Neural progenitor cell (in vitro differentiated cells): ENCODE measurements around the gene ATP1A1. TPM values are rescaled to one million over a fixed set of nuclear protein-coding genes. Genes with fewer than 3 reads are reported as not detected.

Experiments used
- DNase-seq: peaks from one replicate; pipeline ENCODE4 v3.0.0-alpha.2; 2016; ENCODE audit warnings: low spot score
- H2AFZ ChIP-seq: fragments of 200-600 bp; sonication (generic); replicated peaks from 2 replicates; pipeline ENCODE4 v1.6.1; 2016; ENCODE audit warnings: antibody characterized with exemption
- H3F3A ChIP-seq: fragments of 200-600 bp; sonication (generic); 2 replicates; pipeline ENCODE4 v1.6.1; 2016; ENCODE audit warnings: antibody characterized with exemption, low read depth
- H3K27ac ChIP-seq: fragments of 200-600 bp; sonication (generic); 2 replicates; pipeline ENCODE4 v1.5.1; 2016; ENCODE audit warnings: mild to moderate bottlenecking
- H3K27me3 ChIP-seq: fragments of 200-600 bp; sonication (generic); 2 replicates; pipeline ENCODE4 v1.6.1; 2016; ENCODE audit warnings: mild to moderate bottlenecking, moderate library complexity
- H3K36me3 ChIP-seq: fragments of 200-600 bp; sonication (generic); 2 replicates; pipeline ENCODE4 v1.5.1; 2016
- H3K4me1 ChIP-seq: fragments of 200-600 bp; sonication (generic); 2 replicates; pipeline ENCODE4 v1.6.1; 2016; ENCODE audit warnings: mixed run types
- H3K4me2 ChIP-seq: fragments of 200-600 bp; sonication (generic); 2 replicates; pipeline ENCODE4 v1.6.1; 2016
- H3K4me3 ChIP-seq: fragments of 200-600 bp; sonication (generic); 2 replicates; pipeline ENCODE4 v1.5.1; 2016
- H3K79me2 ChIP-seq: fragments of 200-600 bp; sonication (generic); 2 replicates; pipeline ENCODE4 v1.6.1; 2016; ENCODE audit warnings: low read depth
- H3K9ac ChIP-seq: fragments of 200-600 bp; sonication (generic); 2 replicates; pipeline ENCODE4 v1.6.1; 2016
- H3K9me3 ChIP-seq: fragments of 200-600 bp; sonication (generic); 2 replicates; pipeline ENCODE4 v1.5.1; 2016; ENCODE audit warnings: low read depth
- H4K20me1 ChIP-seq: fragments of 200-600 bp; sonication (generic); 2 replicates; pipeline ENCODE4 v1.6.1; 2016; ENCODE audit warnings: low read depth
- H3K27ac Mint-ChIP-seq: 3 replicates; pipeline ENCODE4 v1.8.0; 2021; ENCODE audit warnings: mixed read lengths
- H3K27me3 Mint-ChIP-seq: 2 replicates; pipeline ENCODE4 v1.8.0; 2022; ENCODE audit warnings: low read depth, mild to moderate bottlenecking, inconsistent platforms, moderate library complexity, mixed read lengths; ENCODE audit not compliant: insufficient read depth
- H3K36me3 Mint-ChIP-seq: 3 replicates; pipeline ENCODE4 v1.8.0; 2021; ENCODE audit warnings: mixed read lengths
- H3K4me1 Mint-ChIP-seq: 3 replicates; pipeline ENCODE4 v1.8.0; 2021; ENCODE audit warnings: mixed read lengths
- H3K4me3 Mint-ChIP-seq: 3 replicates; pipeline ENCODE4 v1.8.0; 2021; ENCODE audit warnings: mild to moderate bottlenecking, moderate library complexity, mixed read lengths
- H3K9me3 Mint-ChIP-seq: 3 replicates; pipeline ENCODE4 v1.8.0; 2020; ENCODE audit warnings: mixed read lengths
- EZH2 ChIP-seq: fragments of 200-600 bp; sonication (generic); IDR thresholded peaks from 2 replicates; pipeline ENCODE4 v1.6.1; 2017; ENCODE audit warnings: antibody characterized with exemption, mild to moderate bottlenecking, moderate library complexity
- EZH2phosphoT487 ChIP-seq: fragments of 200-600 bp; sonication (generic); IDR thresholded peaks from 2 replicates; pipeline ENCODE4 v1.6.1; 2017; ENCODE audit warnings: antibody characterized with exemption
- total RNA-seq: library from RNA; depleted of rRNA; stranded (reverse); fragments of >200 nt; gene quantifications from 2 replicates; pipeline ENCODE4 v1.2.3, GENCODE V29; 2015; ENCODE audit warnings: low replicate concordance
- TF ChIP-seq, protein P1 (sequence below): fragments of 200-600 bp; sonication (generic); IDR thresholded peaks from 2 replicates; pipeline ENCODE4 v1.5.1; 2017; ENCODE audit warnings: antibody characterized with exemption, mild to moderate bottlenecking

The ATP1A1 gene
- total RNA-seq, 1 donor from 2014 or later: 61.5 TPM

DNA sequence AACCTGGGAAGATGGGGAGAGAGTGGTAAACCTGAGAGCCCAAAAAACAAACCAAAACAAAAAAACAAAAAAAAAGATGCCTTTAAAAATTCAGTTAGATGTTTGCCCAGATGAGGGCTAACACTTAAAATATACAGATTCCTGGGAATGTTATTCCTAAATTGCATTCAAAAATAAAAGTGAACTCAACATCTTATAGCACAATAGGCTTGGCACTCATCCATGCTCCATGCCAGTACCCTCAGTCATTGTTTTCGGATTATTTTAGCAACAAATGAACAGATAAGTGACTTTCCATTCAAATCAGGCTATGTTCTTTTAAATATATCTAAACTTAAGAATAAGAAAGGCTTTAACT is 3.7 kb downstream of the ATP1A1 start:
- Histone ChIP-seq H3K9me3 (no peaks in the 10 kb centered on the region), H3K4me1 (peaks cover 61% of the 10 kb centered on the region), H3K36me3 (no peaks in the 10 kb centered on the region), H2AFZ (no peak overlapping the region), H3K27me3 (peaks cover 9% of the 10 kb centered on the region), H3K9ac (no peak overlapping the region), H3F3A (peaks cover 19% of the 10 kb centered on the region), H3K27ac (no peak overlapping the region), H3K79me2 (peaks cover 80% of the 10 kb centered on the region), H3K4me2 (peak overlapping the region; percentile 96), H3K4me3 (peak overlapping the region; percentile 81), H4K20me1 (peaks cover 78% of the 10 kb centered on the region)
- TF ChIP-seq EZH2 (no peak), EZH2phosphoT487 (no peak)
- TF ChIP-seq, protein P1, sequence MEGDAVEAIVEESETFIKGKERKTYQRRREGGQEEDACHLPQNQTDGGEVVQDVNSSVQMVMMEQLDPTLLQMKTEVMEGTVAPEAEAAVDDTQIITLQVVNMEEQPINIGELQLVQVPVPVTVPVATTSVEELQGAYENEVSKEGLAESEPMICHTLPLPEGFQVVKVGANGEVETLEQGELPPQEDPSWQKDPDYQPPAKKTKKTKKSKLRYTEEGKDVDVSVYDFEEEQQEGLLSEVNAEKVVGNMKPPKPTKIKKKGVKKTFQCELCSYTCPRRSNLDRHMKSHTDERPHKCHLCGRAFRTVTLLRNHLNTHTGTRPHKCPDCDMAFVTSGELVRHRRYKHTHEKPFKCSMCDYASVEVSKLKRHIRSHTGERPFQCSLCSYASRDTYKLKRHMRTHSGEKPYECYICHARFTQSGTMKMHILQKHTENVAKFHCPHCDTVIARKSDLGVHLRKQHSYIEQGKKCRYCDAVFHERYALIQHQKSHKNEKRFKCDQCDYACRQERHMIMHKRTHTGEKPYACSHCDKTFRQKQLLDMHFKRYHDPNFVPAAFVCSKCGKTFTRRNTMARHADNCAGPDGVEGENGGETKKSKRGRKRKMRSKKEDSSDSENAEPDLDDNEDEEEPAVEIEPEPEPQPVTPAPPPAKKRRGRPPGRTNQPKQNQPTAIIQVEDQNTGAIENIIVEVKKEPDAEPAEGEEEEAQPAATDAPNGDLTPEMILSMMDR: no peak
- no peaks in the 10 kb centered on the region for H3K36me3 Mint-ChIP-seq
- no peak overlapping the region for H3K27ac Mint-ChIP-seq
- no peak for DNase-seq
- H3K9me3 Mint-ChIP-seq: no peaks in the 10 kb centered on the region
- H3K4me3 Mint-ChIP-seq: no peak overlapping the region
- H3K4me1 Mint-ChIP-seq: peaks cover 67% of the 10 kb centered on the region
- peaks cover 3% of the 10 kb centered on the region for H3K27me3 Mint-ChIP-seq

DNA sequence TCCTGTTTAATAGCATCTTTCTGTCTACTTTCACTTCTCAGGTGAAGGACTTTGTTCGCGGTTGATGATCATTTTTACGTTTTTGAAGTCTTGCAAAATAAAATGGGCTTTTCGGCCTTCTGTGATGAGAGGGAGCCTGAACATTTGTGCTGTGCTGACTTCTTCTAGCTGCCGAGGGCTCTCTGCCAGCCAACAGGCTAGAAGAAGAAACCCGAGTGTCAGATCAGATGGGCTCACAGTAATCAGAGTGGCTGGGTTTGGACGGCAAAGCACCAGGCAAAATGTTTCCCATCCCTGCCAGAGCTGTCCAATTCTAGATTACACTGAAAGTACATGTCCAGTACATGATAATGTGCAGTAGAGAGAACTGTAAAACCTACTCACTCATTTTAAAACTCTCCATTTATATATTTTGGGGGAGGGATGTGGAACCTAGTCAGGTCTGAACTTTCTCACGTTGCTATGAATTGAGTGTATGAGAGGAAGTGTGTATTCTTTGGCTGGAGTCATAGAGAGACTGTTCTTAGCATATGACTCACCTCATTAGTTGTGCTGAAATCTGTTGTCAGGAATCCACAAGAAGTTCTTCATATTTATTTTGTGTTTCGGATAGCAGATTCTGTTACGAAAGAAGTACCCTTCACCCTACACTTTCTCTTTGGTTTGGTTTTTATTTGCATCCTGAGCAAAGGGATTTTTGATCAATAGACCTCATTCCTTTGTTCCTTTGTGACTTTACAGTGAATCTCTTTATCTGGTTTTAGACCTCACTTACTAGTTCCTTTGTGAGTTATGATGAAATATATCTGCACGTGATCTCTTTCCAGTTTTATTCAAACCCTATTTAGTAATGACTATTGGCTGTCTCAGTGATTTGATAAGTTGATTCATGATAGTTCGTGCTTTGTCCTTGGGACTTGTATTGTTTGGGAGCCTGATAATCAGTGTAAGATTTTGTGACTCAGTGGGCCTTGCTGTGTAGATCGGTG is 4.8 kb downstream of the ATP1A1 start:
- no peak for DNase-seq
- no peaks in the 10 kb centered on the region for H3K36me3 Mint-ChIP-seq
- no peak overlapping the region for H3K9ac ChIP-seq
- no peak overlapping the region for H2AFZ ChIP-seq
- no peak overlapping the region for H3K4me3 ChIP-seq
- H3K27ac Mint-ChIP-seq: no peak overlapping the region
- peaks cover 74% of the 10 kb centered on the region for H3K4me1 Mint-ChIP-seq
- H3K4me1 ChIP-seq: peaks cover 70% of the 10 kb centered on the region
- H3K9me3 Mint-ChIP-seq: no peaks in the 10 kb centered on the region
- no peaks in the 10 kb centered on the region for H3K9me3 ChIP-seq
- no peak overlapping the region for H3K27ac ChIP-seq
- TF ChIP-seq EZH2 (no peak), EZH2phosphoT487 (no peak)
- TF ChIP-seq, protein P1: no peak
- peaks cover 3% of the 10 kb centered on the region for H3K27me3 Mint-ChIP-seq
- peak overlapping the region; percentile 8 for H3K4me2 ChIP-seq
- no peaks in the 10 kb centered on the region for H3K36me3 ChIP-seq
- peaks cover 8% of the 10 kb centered on the region for H3F3A ChIP-seq
- H4K20me1 ChIP-seq: peaks cover 90% of the 10 kb centered on the region
- H3K27me3 ChIP-seq: no peaks in the 10 kb centered on the region
- peaks cover 91% of the 10 kb centered on the region for H3K79me2 ChIP-seq
- H3K4me3 Mint-ChIP-seq: no peak overlapping the region

DNA sequence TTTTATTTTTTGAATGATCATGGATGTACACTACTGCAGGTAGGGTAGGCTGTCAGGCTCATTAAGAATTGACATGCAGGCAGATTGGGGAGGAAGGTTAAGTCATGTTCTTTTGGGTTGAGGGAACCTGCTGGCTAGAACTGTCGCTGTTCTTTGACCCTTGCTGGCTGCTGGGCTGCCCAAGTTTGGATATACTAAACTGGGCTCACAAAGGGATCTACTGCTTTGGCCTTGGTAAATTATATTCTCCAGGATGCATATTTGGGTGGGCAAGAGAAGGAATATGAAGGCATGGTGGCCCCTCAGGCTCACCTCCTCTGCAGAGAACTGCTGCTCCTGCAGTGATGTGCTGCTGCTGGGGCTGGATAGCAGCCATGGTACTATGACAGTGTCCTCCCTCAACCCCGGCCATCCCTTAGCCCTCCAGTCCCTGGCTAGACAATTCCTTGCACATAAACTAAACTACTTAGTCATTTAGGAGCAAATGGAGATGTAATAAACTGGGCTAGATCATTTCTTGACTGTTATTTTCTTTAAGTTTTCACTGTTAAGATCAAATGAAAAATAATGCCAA is 6.1 kb downstream of the ATP1A1 start:
- TF ChIP-seq EZH2phosphoT487 (no peak), EZH2 (no peak)
- TF ChIP-seq, protein P1: no peak
- Mint-ChIP-seq H3K36me3 (peaks cover 2% of the 10 kb centered on the region), H3K4me3 (no peak overlapping the region), H3K27ac (no peak overlapping the region), H3K4me1 (peaks cover 79% of the 10 kb centered on the region), H3K9me3 (no peaks in the 10 kb centered on the region), H3K27me3 (peaks cover under 1% of the 10 kb centered on the region)
- H3F3A ChIP-seq: peaks cover 5% of the 10 kb centered on the region
- no peaks in the 10 kb centered on the region for H3K9me3 ChIP-seq
- H3K36me3 ChIP-seq: no peaks in the 10 kb centered on the region
- H3K27ac ChIP-seq: no peak overlapping the region
- DNase-seq: no peak
- no peak overlapping the region for H3K9ac ChIP-seq
- peaks cover 100% of the 10 kb centered on the region for H3K79me2 ChIP-seq
- H4K20me1 ChIP-seq: peaks cover 100% of the 10 kb centered on the region
- H3K4me1 ChIP-seq: peaks cover 70% of the 10 kb centered on the region
- peak overlapping the region; percentile 16 for H3K4me2 ChIP-seq
- no peak overlapping the region for H2AFZ ChIP-seq
- H3K27me3 ChIP-seq: no peaks in the 10 kb centered on the region
- no peak overlapping the region for H3K4me3 ChIP-seq
